SKM-1 treated with dmso at 0.1 percent for 144 hours (cell line): ENCODE results near the gene GFRA1.

Source experiments
- DNase-seq: peaks from one replicate; lab custom pipeline; 2025; ENCODE audit not compliant: unreplicated experiment; lab: John Stamatoyannopoulos, UW

Gene GFRA1

DNA sequence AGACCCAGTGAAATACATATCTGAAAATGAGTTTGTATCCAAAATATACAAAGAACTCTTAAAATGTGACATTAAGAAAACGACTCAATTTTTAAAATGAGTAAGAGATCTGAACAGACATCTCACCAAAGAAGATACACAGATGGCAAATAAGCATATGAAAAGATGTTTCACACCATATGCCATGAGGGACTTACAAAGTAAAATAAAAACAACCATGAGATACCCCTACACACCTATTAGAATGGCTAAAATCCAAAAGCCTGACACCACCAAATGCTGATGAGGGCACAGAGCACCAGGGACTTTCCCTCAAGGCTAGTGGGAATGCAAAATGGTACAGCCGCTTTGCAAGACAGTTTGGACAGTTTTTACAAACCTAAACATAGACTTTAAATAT lies 27.9 kb downstream of the GFRA1 start:
- DNase-seq, result no peak

DNA sequence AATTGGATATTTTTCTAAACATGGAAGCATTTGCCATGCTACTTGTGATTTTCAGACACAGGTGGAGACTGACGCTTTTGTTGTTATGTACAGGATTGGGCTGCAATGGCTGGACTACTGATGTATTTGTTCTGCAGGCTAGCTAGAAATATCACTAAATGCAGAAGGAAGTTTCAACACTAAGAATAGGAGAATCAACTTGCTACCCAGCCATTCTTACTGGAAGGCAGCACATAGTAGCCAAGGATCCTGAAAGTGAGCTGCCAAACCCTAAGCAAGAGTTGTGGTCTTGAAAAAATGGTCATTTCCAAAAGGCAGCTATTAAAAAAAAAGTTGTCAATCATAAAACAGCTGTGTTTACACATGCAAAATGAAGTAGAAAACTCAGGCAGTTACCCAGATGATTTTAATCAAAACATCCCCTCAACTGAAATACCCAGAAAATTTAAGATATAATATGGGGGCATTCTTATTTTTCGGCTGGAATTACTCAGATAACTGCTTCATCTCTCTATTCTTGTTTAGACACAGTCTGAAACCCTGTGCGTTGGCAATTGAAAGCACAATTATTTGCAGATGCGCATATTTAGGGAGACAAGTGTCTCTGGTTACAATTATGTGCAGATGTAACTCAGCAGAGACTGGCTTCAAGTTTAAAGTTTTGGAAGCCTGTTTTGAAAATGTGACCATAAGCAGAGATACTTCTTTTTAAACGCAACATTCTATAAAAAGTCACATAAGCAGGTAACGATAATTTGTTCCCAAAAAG lies 31.2 kb downstream of the GFRA1 start:
- no peak for DNase-seq

DNA sequence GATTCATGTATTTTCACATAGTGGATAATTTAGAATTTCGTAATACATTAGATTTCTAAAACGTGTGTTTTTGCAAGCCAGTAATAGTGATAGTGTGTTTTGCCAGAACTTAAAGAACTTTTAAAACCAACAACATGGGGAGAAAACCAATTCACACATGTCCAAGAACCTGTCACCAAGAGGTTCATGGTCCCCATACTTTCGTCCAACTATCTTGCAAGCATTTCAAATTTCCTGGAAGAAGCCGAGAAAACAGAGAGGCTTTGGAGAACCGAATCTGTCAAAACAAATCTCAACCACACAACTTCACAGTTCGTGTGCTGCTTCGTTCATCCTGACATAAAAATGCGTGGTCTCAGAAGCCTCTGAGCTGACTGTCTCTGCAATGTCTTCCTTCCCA lies 31.9 kb downstream of the GFRA1 start:
- no peak for DNase-seq

DNA sequence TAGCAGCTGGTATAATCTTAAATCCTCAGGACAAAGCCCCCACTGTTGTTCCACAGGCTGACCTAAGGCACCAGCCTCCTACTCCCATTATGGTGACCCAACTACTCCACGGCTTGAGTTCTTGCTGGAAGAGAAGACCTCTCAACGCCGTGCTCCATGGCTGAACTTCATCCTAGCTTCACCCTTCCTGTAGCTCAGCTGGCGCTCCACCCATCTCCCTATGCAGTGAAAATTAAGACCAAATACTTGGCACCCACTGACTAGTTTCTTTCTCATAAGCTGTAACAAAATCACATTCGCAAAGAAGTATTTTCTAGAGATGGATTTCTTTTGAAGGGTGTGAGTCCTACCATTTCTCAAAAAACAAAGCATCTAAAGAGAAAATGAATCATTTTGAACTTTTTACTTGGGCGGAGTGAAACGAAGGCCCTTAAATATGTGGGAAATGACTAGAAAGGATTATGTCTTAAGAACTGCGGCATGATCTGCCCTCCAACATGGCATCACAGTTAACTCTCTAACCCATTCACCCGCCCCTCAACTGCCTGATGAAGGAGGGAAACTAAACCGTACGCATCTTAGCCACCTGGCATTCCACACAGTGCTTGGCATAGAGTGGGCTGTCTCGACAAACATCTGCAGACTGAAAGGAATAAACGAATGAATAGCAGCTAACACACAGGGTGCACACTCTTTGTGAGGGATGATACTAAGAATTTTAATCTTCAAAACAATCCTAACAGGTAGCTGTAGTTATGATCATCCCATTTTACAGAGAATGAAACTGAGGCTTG lies 32.7 kb downstream of the GFRA1 start:
- no peak for DNase-seq

DNA sequence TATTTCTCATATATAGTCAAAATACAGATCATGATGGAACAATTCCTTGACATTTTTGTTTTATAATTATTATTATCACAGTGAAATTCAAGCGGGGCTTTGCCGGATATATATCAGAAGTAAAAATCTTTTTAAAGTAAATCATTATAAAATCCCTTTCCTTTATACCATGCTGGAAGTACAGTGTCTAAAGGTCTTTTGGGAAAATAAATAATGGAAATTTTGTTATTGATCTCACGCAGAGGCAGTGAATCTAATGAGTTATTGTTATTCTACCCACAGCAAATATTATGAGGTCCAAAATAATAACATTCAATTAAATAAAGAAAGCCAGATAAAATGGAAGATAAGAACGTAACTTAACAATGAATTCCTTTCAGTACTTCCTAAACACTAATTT lies 33.8 kb downstream of the GFRA1 start:
- DNase-seq, result no peak

DNA sequence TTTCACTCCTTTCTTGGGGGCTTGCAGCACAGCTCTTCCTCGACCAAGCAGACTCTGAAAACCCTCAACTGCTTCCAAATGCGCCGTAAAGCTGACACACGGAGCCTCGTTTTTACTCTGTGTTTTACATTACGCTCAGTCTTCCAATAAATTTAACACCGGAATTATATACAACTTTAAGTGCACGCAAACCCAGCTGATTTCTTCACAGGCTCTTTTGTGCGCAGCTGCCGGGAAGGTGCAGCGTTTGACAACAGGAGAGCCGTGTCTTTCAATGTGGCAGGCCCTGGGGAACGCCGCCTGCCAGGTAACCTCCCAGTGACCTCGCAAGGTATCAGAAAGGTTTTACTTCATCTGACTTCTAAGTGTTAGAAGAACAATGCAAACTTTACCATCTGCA lies 35.0 kb downstream of the GFRA1 start:
- no peak for DNase-seq

DNA sequence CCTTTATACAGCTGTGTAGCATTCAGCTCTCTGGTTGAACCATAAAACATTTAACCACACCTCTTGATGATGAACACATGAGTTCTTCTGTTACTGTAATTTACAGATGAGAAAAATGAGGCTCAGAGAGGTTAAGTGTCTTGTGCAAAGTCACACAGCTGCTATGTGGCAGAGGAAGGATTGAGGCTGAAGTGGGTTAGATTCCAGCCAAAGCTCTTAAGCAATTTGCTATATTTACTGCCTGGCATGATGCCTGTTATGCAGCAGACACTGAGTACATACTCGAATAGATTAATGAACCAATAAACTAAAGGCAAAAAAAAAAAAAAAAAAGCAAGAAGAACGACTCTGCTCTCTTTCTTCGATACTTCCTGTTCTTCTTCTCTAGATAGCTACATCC lies 35.7 kb downstream of the GFRA1 start:
- DNase-seq, result no peak

DNA sequence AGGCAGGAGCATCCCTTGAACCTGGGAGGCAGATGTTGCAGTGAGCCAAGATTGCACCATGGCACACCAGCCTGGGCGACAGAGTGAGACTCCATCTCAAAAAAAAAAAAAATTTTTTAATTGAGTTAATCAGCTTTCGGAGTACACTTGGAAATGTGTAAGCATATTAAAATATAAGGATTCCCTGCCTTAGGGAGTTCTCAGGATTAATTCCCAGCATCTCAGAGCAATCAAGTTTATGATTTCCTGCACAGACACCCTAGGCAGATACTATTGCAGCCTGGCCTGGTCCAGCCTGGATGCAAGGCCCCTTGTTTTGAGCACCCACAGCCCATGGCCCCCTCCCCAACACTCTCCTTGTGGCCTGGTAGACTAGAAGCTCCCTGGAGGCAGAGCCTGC lies 39.8 kb downstream of the GFRA1 start:
- no peak for DNase-seq

DNA sequence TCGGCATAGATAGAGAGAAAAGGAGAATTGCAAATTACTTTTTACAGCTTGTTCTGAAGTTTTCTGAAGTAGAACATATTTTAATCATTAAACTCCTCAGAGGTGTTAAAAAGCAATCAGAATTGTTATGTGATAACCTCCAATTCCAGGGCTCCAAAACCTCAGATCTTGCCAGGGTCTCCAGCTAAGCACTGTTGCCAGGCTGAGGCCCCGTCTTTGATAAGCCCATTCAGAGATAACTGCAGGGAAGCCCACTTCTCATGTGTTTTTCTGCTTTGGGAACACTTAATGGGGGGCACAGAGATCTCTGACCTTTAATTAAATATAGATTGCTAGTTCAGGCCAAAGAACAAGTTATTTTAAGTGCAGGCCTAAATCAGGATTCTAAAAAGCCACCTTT lies 40.4 kb downstream of the GFRA1 start:
- DNase-seq, result no peak

DNA sequence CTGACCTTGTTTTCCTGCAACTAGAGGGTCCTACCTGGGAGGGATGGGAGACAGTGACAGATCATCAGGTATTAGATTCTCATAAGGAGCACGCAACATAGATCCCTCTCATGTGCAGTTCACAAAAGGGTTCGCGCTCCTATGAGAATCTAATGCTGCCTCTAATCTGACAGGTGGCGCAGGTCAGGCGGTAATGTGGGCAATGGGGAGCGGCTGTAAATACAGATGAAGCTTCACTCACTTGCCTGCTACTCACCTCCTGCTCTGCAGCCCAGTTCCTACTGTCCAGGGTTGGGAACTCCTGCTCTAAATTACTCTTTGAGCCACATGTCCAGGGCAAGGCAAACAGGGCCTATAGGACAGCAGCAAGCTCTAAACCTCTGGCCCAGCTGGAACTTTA lies 46.2 kb downstream of the GFRA1 start:
- DNase-seq, result no peak

DNA sequence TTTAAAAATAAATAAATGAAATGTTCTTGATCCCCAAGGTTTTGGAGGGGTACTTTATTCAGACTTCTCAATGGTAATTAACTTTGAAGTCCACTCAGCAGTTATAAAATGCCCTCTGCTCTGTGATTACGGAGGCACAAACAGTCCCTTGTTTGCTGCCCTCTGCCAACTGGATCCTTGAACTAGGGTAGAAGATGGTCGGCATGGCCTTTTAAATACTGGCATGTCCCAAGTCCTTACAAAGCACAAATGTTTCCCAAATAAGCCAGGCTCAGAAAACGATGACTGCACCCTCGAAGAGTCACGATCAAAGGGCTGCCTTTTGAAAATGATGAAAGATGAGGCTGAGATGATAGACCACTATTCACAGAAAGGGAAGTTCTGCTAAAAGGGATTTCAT lies 47.0 kb downstream of the GFRA1 start:
- DNase-seq, result no peak

DNA sequence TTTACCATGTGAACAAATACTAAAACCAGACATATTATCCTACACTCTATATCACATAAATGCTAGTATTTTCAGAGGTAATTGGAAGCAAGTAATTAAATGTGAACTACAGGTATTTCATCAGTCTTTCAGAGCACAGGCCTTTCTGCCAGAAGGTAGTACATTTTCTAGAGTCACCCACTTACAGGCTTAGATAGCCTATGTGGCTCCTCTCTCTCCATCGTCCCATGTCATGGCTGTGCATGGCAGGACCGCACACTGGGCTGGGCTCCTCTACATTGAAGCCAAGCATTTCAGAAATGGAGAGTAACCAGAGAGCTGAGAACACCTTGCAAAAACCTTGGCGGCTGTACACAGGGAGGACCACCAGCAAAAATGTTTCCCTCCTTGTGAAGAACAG lies 49.7 kb downstream of the GFRA1 start:
- no peak for DNase-seq

DNA sequence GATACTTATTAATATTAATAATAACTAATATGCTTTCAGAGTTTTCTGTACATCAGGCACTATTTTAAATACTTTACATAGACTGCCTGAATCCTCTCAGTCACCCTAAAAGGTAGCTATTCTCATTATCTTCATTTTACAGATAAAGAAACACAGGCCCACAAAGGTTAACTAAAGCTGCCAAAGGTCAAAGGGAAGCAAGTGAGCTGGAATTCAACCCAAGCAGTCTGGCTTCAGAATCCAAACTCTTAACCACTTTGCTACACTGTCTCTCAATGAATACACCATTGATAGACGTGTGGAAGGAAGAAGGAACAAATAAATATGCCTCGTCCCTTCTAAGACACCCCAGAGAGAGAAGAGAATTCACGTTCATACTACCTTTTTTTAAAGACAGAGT lies 52.0 kb downstream of the GFRA1 start:
- no peak for DNase-seq

DNA sequence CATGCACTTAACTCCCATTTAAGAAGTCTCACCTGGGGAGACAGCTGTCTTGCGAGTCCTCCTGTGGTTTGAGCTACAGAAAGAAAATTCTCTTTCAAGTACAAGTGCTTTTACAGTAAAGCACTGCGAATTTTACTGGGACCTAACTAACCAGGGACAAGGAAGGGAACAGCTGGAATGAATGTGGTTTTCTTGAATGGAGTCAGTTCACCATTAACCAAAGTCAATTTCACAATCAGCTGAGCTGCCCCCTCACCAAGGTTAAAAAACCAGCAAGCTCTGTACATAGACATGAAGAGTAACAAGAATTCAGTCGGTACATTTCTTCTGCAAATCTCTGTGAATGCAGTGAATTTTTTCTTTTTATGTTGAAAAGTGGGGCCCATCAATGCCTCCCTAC lies 56.3 kb downstream of the GFRA1 start:
- DNase-seq, result no peak

DNA sequence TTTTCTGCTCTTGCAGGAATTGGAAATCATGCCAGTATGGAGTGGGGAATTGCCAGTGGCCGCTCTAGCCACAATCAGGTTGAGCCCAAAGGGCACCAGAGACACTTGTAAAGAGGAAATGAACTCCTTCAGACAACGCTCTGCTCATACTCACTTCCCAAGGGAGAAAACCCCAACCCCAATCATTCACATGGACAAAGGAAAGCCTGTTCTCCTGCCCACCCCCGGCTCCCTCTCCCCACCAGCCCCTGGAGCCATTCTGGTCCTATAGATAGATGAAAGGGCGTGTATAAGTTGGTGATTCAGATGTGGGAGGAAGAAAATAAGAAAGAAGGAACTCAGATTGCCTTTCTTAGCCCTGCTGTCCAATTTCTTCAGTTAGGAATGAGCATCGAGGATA lies 57.4 kb downstream of the GFRA1 start:
- no peak for DNase-seq

DNA sequence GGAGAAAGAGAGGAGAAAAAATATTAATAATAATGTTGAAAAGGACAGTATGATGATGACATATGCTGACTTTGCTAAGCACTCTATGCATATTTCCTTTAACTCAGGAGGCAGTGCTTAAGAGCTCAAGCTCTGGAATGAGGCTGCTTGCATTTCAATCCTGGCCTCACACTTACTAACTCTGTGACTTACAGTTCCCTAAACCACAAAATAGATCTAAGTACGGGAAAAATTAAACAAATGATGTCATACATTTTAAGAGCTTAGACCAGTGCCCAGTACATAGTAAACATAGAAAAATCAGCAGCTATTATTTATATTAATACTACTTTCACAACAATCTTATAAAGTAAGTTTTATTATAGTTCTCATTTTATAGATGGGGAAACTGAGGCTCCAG lies 61.3 kb downstream of the GFRA1 start:
- DNase-seq, result no peak

DNA sequence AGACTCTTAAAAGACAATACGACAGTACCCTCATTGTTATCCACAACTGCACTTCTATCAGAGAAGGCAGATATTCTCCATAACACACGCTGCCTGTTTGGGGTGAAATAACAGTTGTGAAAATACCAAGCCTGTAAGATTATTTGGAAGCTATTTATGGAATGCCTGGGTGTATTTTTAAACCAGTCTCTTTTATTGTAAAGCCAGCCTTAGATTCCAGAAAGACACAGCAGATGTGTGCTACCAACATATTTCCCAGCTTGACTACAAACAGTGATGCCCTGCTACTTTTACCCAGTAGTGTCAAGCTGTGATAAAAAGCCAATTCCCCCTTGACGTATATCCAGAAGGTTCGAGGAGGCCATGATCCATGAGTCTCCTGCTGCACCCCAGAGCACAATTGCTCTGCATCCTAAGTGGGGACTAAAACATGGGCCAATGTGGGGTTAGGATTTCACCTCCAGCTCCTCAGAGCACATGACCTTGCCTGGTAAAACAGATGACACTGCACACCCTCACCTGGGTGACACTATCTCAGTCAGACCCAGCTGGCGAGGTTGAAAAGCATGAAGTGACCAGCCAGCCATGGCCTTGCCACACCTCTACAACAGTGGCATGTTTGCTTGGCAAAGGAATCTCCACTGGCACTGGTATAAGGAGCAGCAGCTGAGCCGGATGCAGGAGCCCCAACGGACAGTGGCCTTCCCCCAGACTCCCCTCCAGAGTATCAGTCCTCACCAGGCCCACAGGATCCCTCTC lies 62.2 kb downstream of the GFRA1 start:
- DNase-seq, result no peak

DNA sequence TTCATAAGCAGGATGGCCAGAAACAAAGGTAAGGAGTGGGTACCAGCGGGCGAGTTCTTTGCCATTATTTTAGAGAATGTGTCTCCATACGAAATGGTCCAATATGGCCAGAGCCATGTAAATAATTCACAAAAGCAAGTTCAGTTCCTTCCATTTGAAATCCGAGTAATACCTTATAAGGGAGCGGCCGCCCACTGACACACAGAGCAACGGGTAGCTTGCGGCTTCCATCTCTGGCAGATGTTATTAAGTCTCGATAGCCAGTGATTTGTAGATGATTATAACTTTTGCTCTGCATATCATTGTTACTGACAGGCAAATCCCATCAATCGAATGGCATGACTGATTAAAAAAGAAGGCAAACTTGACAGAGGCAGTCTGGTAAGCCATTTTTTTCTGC lies 63.2 kb downstream of the GFRA1 start:
- no peak for DNase-seq

DNA sequence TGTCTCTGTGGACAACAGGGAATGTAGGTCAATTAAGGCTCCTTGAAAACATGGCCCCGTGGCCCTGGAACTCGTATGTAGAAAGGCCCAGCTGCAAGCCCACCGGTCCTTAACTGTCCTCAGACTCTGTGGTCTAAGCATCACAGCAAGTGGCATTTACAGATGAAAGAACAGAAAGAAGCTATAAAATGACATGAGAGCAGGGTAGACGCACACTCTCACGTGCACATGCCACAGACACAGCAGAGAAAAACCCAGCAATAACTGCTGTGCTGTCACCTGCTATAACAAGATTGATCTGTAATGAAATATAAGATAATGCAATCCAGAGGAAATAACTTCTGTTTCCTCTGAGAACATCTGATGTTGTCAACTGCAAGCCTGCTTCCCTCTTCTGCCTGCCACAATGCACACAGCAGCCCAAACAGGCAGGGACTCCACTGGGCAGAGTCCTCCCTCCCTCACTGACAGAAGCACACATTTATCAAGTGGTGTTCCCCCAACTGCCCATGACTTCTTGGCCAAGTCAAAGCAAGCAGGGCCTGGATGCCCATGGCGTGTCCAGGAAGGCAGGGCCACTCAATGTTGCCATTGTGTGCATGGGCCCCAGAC lies 63.9 kb downstream of the GFRA1 start:
- DNase-seq, result no peak

DNA sequence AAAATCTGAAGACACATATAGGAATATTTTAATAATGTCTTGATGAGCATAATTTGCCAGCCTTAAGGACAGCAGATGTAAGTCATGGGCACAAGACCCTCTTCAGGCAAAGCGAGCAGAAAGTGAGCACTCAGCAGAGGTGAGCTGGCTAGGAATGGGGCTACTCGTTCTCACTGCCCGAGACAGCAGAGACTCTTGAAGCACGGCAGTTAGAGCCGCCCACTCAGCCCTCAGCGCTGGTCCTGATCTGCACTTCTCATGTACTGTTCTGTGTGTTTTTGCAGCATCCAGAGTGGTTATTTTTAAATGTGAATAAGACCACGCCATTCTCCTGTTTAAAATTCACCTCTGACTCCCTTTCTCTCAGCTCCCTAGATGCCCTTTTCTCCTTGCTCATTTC lies 65.3 kb downstream of the GFRA1 start:
- DNase-seq, result no peak

DNA sequence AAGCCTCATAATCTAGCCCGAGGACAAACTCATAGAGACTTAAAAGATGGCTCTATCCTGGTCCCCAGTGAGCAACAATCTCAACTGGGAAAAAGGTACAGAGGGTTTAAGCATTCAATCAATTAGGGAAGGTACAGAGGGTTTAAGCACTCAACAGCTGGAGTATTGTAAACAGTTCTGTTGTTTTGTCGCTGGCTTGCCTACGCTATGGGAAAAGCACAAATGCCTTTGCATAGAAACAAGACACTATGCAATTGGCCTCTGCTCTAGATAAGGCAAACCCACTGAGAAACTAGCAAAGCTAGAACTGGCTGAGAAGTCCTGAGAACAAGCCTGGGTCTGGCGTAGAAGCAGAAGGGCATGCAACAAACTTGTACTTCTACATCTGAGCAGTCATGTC lies 69.3 kb downstream of the GFRA1 start:
- no peak for DNase-seq
